Endothelial cell of umbilical vein (primary cell): ENCODE data around the gene NRP2.

ENCODE experiments used
- MAX ChIP-seq: IDR thresholded peaks from 2 replicates; pipeline ENCODE4 v1.6.1; 2011; ENCODE audit not compliant: insufficient read depth, insufficient read length
- MYC ChIP-seq: IDR thresholded peaks from one replicate; pipeline ENCODE4 v1.6.1; 2011; ENCODE audit warnings: mild to moderate bottlenecking, low read depth, low read length
- POLR2A ChIP-seq: IDR thresholded peaks from 2 replicates; pipeline ENCODE4 v1.6.1; 2012; ENCODE audit warnings: low read depth, mild to moderate bottlenecking, control low read depth, low read length
- TF ChIP-seq, protein P1 (sequence below), 2 donors: IDR thresholded peaks; 1 replicate in 1 of 2; 2 replicates in 1 of 2; pipeline ENCODE4 v1.5.1; 2011; ENCODE audit warnings: low read length in 2 of 2, mild to moderate bottlenecking in 2 of 2, moderate library complexity in 2 of 2, control low read depth in 1 of 2, inconsistent platforms in 1 of 2, low read depth in 1 of 2; ENCODE audit not compliant: insufficient read depth in 1 of 2; ENCODE audit errors: extremely low read depth in 1 of 2

- TF ChIP-seq POLR2A (no peak), MYC (no peak), MAX (no peak)
- TF ChIP-seq, protein P1, sequence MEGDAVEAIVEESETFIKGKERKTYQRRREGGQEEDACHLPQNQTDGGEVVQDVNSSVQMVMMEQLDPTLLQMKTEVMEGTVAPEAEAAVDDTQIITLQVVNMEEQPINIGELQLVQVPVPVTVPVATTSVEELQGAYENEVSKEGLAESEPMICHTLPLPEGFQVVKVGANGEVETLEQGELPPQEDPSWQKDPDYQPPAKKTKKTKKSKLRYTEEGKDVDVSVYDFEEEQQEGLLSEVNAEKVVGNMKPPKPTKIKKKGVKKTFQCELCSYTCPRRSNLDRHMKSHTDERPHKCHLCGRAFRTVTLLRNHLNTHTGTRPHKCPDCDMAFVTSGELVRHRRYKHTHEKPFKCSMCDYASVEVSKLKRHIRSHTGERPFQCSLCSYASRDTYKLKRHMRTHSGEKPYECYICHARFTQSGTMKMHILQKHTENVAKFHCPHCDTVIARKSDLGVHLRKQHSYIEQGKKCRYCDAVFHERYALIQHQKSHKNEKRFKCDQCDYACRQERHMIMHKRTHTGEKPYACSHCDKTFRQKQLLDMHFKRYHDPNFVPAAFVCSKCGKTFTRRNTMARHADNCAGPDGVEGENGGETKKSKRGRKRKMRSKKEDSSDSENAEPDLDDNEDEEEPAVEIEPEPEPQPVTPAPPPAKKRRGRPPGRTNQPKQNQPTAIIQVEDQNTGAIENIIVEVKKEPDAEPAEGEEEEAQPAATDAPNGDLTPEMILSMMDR (IDR thresholded peaks at IDR 0.05; ENCODE audit: extremely low read depth in 1 of 2, insufficient read depth in 1 of 2, low read depth in 1 of 2, low read length in 2 of 2) = no peak
Observed at GRCh38 chr2:205730701-205731582, 48.6 kb downstream of the NRP2 start.
